ENCODE data around the gene PURA.

DNA sequence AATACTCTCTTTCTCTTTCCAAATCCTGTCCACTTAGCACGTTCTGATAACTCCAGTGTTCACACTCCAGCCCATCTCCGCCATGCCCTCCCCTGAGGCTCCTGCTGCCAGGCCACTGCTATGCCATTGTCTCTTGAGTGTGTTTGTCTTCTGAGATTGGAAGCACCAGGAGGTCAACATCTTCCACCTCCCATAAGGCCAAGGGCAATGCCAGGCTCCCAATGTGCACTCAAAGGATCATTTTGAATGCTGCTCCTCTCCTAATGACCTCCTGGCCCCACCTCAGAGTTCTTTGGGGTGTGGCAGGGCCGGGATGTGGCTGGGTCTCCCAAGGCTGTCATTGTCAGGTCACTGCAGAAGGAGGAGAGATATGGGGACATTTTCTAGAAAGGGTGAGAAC lies 31.3 kb downstream of the PURA start:
- TF ChIP-seq, protein P1, sequence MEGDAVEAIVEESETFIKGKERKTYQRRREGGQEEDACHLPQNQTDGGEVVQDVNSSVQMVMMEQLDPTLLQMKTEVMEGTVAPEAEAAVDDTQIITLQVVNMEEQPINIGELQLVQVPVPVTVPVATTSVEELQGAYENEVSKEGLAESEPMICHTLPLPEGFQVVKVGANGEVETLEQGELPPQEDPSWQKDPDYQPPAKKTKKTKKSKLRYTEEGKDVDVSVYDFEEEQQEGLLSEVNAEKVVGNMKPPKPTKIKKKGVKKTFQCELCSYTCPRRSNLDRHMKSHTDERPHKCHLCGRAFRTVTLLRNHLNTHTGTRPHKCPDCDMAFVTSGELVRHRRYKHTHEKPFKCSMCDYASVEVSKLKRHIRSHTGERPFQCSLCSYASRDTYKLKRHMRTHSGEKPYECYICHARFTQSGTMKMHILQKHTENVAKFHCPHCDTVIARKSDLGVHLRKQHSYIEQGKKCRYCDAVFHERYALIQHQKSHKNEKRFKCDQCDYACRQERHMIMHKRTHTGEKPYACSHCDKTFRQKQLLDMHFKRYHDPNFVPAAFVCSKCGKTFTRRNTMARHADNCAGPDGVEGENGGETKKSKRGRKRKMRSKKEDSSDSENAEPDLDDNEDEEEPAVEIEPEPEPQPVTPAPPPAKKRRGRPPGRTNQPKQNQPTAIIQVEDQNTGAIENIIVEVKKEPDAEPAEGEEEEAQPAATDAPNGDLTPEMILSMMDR (IDR thresholded peaks at IDR 0.05) = no peak
- no peak for TF ChIP-seq POLR2A (IDR thresholded peaks at IDR 0.05)

Measured in upper lobe of left lung (tissue), 4 donors.